H9 (cell line): Measurements from ENCODE around the gene ADAM23. TPM values are rescaled to one million over a fixed set of nuclear protein-coding genes. Genes with fewer than 3 reads are reported as not detected.

Experiments used
- DNase-seq: peaks from one replicate; pipeline ENCODE4 v3.0.0-alpha.2; 2017
- H2AFZ ChIP-seq: one replicate; pipeline ENCODE4 v1.6.1; 2013; ENCODE audit warnings: mild to moderate bottlenecking, low read length, control low read depth, moderate library complexity
- H2AK5ac ChIP-seq: 2 replicates; pipeline ENCODE4 v1.6.1; 2013; ENCODE audit warnings: low read length, control low read depth, mixed read lengths; ENCODE audit not compliant: insufficient read length
- H2BK120ac ChIP-seq: one replicate; pipeline ENCODE4 v1.6.1; 2013; ENCODE audit warnings: low read depth, mild to moderate bottlenecking, low read length, control low read depth, inconsistent platforms; ENCODE audit not compliant: poor library complexity, severe bottlenecking
- H2BK12ac ChIP-seq: 2 replicates; pipeline ENCODE4 v1.6.1; 2013; ENCODE audit warnings: low read length, control low read depth, mixed read lengths, low read depth; ENCODE audit not compliant: insufficient read length
- H2BK15ac ChIP-seq: 2 replicates; pipeline ENCODE4 v1.6.1; 2013; ENCODE audit warnings: low read depth, low read length, control low read depth
- H2BK20ac ChIP-seq: one replicate; pipeline ENCODE4 v1.6.1; 2013; ENCODE audit warnings: low read depth, mild to moderate bottlenecking, low read length, control low read depth, inconsistent platforms; ENCODE audit not compliant: poor library complexity, severe bottlenecking
- H2BK5ac ChIP-seq: 2 replicates; pipeline ENCODE4 v1.6.1; 2013; ENCODE audit warnings: low read length, control low read depth, mixed read lengths; ENCODE audit not compliant: insufficient read length
- H3K14ac ChIP-seq: 2 replicates; pipeline ENCODE4 v1.6.1; 2013; ENCODE audit warnings: low read length, control low read depth; ENCODE audit not compliant: insufficient read depth
- H3K18ac ChIP-seq: 2 replicates; pipeline ENCODE4 v1.6.1; 2013; ENCODE audit warnings: low read depth, mild to moderate bottlenecking, mixed read lengths, low read length, control low read depth; ENCODE audit not compliant: insufficient read length
- H3K23ac ChIP-seq: 2 replicates; pipeline ENCODE4 v1.6.1; 2013; ENCODE audit warnings: low read length, control low read depth, mixed read lengths, low read depth; ENCODE audit not compliant: insufficient read length
- H3K23me2 ChIP-seq: 2 replicates; pipeline ENCODE4 v1.6.1; 2013; ENCODE audit warnings: low read depth, mild to moderate bottlenecking, mixed read lengths, low read length, control low read depth; ENCODE audit not compliant: insufficient read length, poor library complexity, severe bottlenecking
- H3K27ac ChIP-seq: 2 replicates; pipeline ENCODE4 v1.5.1; 2013; ENCODE audit warnings: low read length, control low read depth, mixed read lengths, low read depth; ENCODE audit not compliant: insufficient read length
- H3K27me3 ChIP-seq: 2 replicates; pipeline ENCODE4 v1.6.1; 2013; ENCODE audit warnings: low read length, control low read depth, inconsistent platforms; ENCODE audit not compliant: insufficient read depth
- H3K4ac ChIP-seq: 2 replicates; pipeline ENCODE4 v1.6.1; 2013; ENCODE audit warnings: low read depth, mild to moderate bottlenecking, control low read depth, inconsistent platforms, low read length, moderate library complexity
- H3K4me1 ChIP-seq: 2 replicates; pipeline ENCODE4 v1.6.1; 2013; ENCODE audit warnings: low read length, control low read depth, inconsistent platforms; ENCODE audit not compliant: insufficient read depth
- H3K4me2 ChIP-seq: 2 replicates; pipeline ENCODE4 v1.6.1; 2013; ENCODE audit warnings: low read length, control low read depth, mixed read lengths; ENCODE audit not compliant: insufficient read length, insufficient read depth
- H3K56ac ChIP-seq: 2 replicates; pipeline ENCODE4 v1.6.1; 2013; ENCODE audit warnings: low read depth, mild to moderate bottlenecking, mixed read lengths, low read length, control low read depth; ENCODE audit not compliant: insufficient read length
- H3K79me1 ChIP-seq: 2 replicates; pipeline ENCODE4 v1.6.1; 2013; ENCODE audit warnings: low read depth, mild to moderate bottlenecking, moderate library complexity, low read length, control low read depth, inconsistent platforms; ENCODE audit not compliant: insufficient read depth, poor library complexity, severe bottlenecking
- H3K79me2 ChIP-seq: 2 replicates; pipeline ENCODE4 v1.6.1; 2013; ENCODE audit warnings: low read length, control low read depth, inconsistent platforms; ENCODE audit not compliant: insufficient read depth
- H3K9ac ChIP-seq: 2 replicates; pipeline ENCODE4 v1.6.1; 2013; ENCODE audit warnings: low read length, control low read depth, mixed read lengths; ENCODE audit not compliant: insufficient read length; ENCODE audit errors: extremely low read depth
- H3K9me3 ChIP-seq: one replicate; pipeline ENCODE4 v1.6.1; 2013; ENCODE audit warnings: low read depth, low read length, inconsistent platforms; ENCODE audit not compliant: control insufficient read depth
- H3T11ph ChIP-seq: one replicate; pipeline ENCODE4 v1.6.1; 2013; ENCODE audit warnings: mild to moderate bottlenecking, low read length, control low read depth, inconsistent platforms
- H4K20me1 ChIP-seq: one replicate; pipeline ENCODE4 v1.6.1; 2013; ENCODE audit not compliant: control insufficient read depth, insufficient read length, insufficient read depth
- H4K5ac ChIP-seq: 2 replicates; pipeline ENCODE4 v1.6.1; 2013; ENCODE audit warnings: low read depth, mild to moderate bottlenecking, mixed read lengths, low read length, control low read depth; ENCODE audit not compliant: insufficient read length
- H4K8ac ChIP-seq: replicated peaks from 2 replicates; pipeline ENCODE4 v1.6.1; 2013; ENCODE audit warnings: low read length, control low read depth, mixed read lengths, low read depth; ENCODE audit not compliant: insufficient read length
- H4K91ac ChIP-seq: 2 replicates; pipeline ENCODE4 v1.6.1; 2013; ENCODE audit warnings: low read depth, mild to moderate bottlenecking, moderate library complexity, mixed read lengths, low read length, control low read depth; ENCODE audit not compliant: insufficient read length
- H3K27ac Mint-ChIP-seq, 3 experiments: 2 replicates in 2 of 3; 3 replicates in 1 of 3; pipeline ENCODE4 v1.8.0; 2020 to 2021; ENCODE audit warnings: mixed read lengths in 3 of 3, mild to moderate bottlenecking in 1 of 3, moderate library complexity in 1 of 3
- H3K27me3 Mint-ChIP-seq: 2 replicates; pipeline ENCODE4 v1.8.0; 2021; ENCODE audit warnings: low read depth, mild to moderate bottlenecking, moderate library complexity, mixed read lengths
- H3K36me3 Mint-ChIP-seq, 3 experiments: 2 replicates in 2 of 3; 3 replicates in 1 of 3; pipeline ENCODE4 v1.8.0; 2020 to 2021; ENCODE audit warnings: low read depth in 3 of 3, mixed read lengths in 3 of 3; ENCODE audit not compliant: insufficient read depth in 1 of 3
- H3K4me1 Mint-ChIP-seq, 2 experiments: 2 replicates each; pipeline ENCODE4 v1.8.0; 2020; ENCODE audit warnings: mixed read lengths in 2 of 2
- H3K4me3 Mint-ChIP-seq, 2 experiments: 2 replicates in 1 of 2; 3 replicates in 1 of 2; pipeline ENCODE4 v1.8.0; 2020 to 2021; ENCODE audit warnings: mild to moderate bottlenecking in 2 of 2, mixed read lengths in 2 of 2, moderate library complexity in 1 of 2
- H3K9me3 Mint-ChIP-seq, 2 experiments: 2 replicates in 1 of 2; 3 replicates in 1 of 2; pipeline ENCODE4 v1.8.0; 2020; ENCODE audit warnings: mild to moderate bottlenecking in 2 of 2, mixed read lengths in 2 of 2, moderate library complexity in 1 of 2
- WGBS: extraction: QIAGEN DNeasy Blood & Tissue Kit; methylation state at CpG from one replicate; pipeline ENCODE4 v1.1.7; 2013; ENCODE audit warnings: missing lambda C conversion rate, low lambda C conversion rate, mixed read lengths; ENCODE audit not compliant: insufficient read length; ENCODE audit errors: extremely low coverage; 5-methylcytosine and 5-hydroxymethylcytosine counted together
- total RNA-seq: library from RNA; stranded (reverse); gene quantifications from 2 replicates; pipeline ENCODE4 v1.2.1, GENCODE V29; 2021
- TF ChIP-seq, protein P1 (sequence below): fragments of 200-600 bp; sonication (generic); conservative IDR thresholded peaks from 3 replicates; pipeline ENCODE4 v1.8.0; 2021; ENCODE audit warnings: antibody characterized with exemption, mild to moderate bottlenecking

ADAM23 gene
- total RNA-seq, 1 experiment from 2014 or later, result 21.4 TPM

DNA sequence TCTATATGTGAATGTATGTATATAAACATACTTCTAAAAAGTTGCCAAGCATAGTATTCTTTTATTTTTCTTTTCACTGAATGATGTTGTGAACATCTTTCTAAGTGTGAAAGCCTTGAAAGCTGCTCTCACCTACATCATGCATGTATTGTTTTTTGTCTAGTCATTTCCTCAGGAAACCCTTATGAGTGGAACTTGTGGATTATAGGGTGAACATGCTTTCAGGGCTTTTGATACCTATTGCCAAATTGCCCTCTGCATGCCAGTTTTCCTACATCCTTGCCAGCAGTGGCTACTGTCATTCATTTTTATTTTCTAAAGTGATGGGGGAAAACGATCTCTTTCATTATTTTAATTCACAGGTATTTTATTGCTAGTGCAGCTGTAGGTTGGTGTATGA, 78.3 kb downstream of the ADAM23 start:
- no peak overlapping the region for H3K9ac ChIP-seq
- H3K56ac ChIP-seq, result no peak overlapping the region
- H3K9me3 ChIP-seq, result no peaks in the 10 kb centered on the region
- no peak overlapping the region for H3K4ac ChIP-seq
- H3K79me1 ChIP-seq, result no peaks in the 10 kb centered on the region
- no peak overlapping the region for H3K4me2 ChIP-seq
- H3K79me2 ChIP-seq, result no peaks in the 10 kb centered on the region
- H3K23me2 ChIP-seq, result no peaks in the 10 kb centered on the region
- no peak overlapping the region for H3K18ac ChIP-seq
- H3K27me3 ChIP-seq, result no peaks in the 10 kb centered on the region
- H2AK5ac ChIP-seq, result no peak overlapping the region
- H4K8ac ChIP-seq, result no peak overlapping the region
- no peak overlapping the region for H3K14ac ChIP-seq
- TF ChIP-seq, protein P1, sequence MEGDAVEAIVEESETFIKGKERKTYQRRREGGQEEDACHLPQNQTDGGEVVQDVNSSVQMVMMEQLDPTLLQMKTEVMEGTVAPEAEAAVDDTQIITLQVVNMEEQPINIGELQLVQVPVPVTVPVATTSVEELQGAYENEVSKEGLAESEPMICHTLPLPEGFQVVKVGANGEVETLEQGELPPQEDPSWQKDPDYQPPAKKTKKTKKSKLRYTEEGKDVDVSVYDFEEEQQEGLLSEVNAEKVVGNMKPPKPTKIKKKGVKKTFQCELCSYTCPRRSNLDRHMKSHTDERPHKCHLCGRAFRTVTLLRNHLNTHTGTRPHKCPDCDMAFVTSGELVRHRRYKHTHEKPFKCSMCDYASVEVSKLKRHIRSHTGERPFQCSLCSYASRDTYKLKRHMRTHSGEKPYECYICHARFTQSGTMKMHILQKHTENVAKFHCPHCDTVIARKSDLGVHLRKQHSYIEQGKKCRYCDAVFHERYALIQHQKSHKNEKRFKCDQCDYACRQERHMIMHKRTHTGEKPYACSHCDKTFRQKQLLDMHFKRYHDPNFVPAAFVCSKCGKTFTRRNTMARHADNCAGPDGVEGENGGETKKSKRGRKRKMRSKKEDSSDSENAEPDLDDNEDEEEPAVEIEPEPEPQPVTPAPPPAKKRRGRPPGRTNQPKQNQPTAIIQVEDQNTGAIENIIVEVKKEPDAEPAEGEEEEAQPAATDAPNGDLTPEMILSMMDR, result no peak
- no peak overlapping the region for H2AFZ ChIP-seq
- H3K9me3 Mint-ChIP-seq, result no peaks in the 10 kb centered on the region
- no peak overlapping the region for H2BK120ac ChIP-seq
- peaks cover 0 to 2% (median 0%) of the 10 kb centered on the region in 3 experiments; a peak in 1 of 7 replicates for H3K36me3 Mint-ChIP-seq
- no peak overlapping the region for H4K91ac ChIP-seq
- H4K20me1 ChIP-seq, result no peaks in the 10 kb centered on the region
- WGBS, result no CpG with 5 or more reads among the region's 1 CpG
- no peak overlapping the region for H3T11ph ChIP-seq
- no peak overlapping the region for H2BK5ac ChIP-seq
- H2BK15ac ChIP-seq, result no peak overlapping the region
- H4K5ac ChIP-seq, result no peak overlapping the region
- H2BK20ac ChIP-seq, result no peak overlapping the region
- H3K4me1 ChIP-seq, result peaks cover 2% of the 10 kb centered on the region; the same call in 1 of the 2 replicates
- DNase-seq, result no peak
- no peak overlapping the region for H3K27ac ChIP-seq
- no peak overlapping the region for H3K4me3 Mint-ChIP-seq
- no peak overlapping the region for H3K27ac Mint-ChIP-seq
- H3K4me1 Mint-ChIP-seq, result peaks cover 8 to 14% of the 10 kb centered on the region in 2 experiments
- H3K23ac ChIP-seq, result no peak overlapping the region
- H2BK12ac ChIP-seq, result no peak overlapping the region
- H3K27me3 Mint-ChIP-seq, result no peaks in the 10 kb centered on the region; the same call in 1 of the 2 replicates
